Right lobe of liver (tissue), 6 donors: ENCODE data around the gene RPL3. TPM values are rescaled to one million over a fixed set of nuclear protein-coding genes. Genes with fewer than 3 reads are reported as not detected.

ENCODE experiments used
- ATAC-seq, 4 donors: fragments of 200-7000 bp; cut with Tn5 transposase; one replicate each; pipeline ENCODE4 v1.9.1; 2020; ENCODE audit warnings: mild to moderate bottlenecking in 4 of 4, moderate library complexity in 4 of 4
- DNase-seq, 3 donors: peaks; one replicate each; pipeline ENCODE4 v3.0.0-alpha.2; 2020
- H3K27ac ChIP-seq, 3 donors: fragments of 200-600 bp; one replicate each; pipeline ENCODE4 v1.8.0; 2022
- H3K27me3 ChIP-seq, 2 donors: fragments of 200-600 bp; one replicate each; pipeline ENCODE4 v1.8.0; 2022
- H3K36me3 ChIP-seq, 4 donors: fragments of 200-600 bp; sonication (generic) in 1 of 4; one replicate each; pipeline versions ENCODE4 v1.5.1 to v1.8.0; 2017 to 2022; ENCODE audit warnings: control low read depth in 1 of 4
- H3K4me1 ChIP-seq, 4 donors: fragments of 200-600 bp; sonication (generic) in 1 of 4; one replicate each; pipeline versions ENCODE4 v1.5.1 to v1.8.0; 2017 to 2022; ENCODE audit warnings: control low read depth in 1 of 4
- H3K4me3 ChIP-seq, 3 donors: fragments of 200-600 bp; one replicate each; pipeline ENCODE4 v1.8.0; 2022
- H3K9me3 ChIP-seq, 4 donors: fragments of 200-600 bp; sonication (generic) in 1 of 4; one replicate each; pipeline versions ENCODE4 v1.5.1 to v1.8.0; 2017 to 2022; ENCODE audit warnings: control low read depth in 1 of 4
- POLR2A ChIP-seq: fragments of 450-650 bp; IDR thresholded peaks from one replicate; pipeline ENCODE4 v1.6.1; 2017; ENCODE audit warnings: antibody characterized with exemption, mild to moderate bottlenecking
- WGBS: methylation state at CpG from one replicate; pipeline ENCODE4 v1.1.6; 2018; ENCODE audit warnings: low coverage, low lambda C conversion rate; ENCODE audit not compliant: insufficient coverage; ENCODE audit errors: missing lambda C conversion rate; 5-methylcytosine and 5-hydroxymethylcytosine counted together
- intact Hi-C, 2 donors: fragments of 100-400 bp; cut with DNase I; formaldehyde crosslinking; loops; one replicate each; pipeline versions ENCODE4 v1.11.2 to v1.14.1; 2022
- total RNA-seq, 6 experiments: library from RNA; depleted of rRNA in 2 of 6; stranded (reverse); fragments of >200 nt in 2 of 6; fragmentation: NEBNext Ultra II Directional in 3 of 6; extraction: Animal tissue kit (Norgen Biotek cat#: 25700) in 3 of 6; gene quantifications; one replicate each; pipeline versions ENCODE4 v1.1.0 to v1.2.4, GENCODE V29; 2016 to 2023
- TF ChIP-seq, protein P1 (sequence below), 4 donors: fragments of 200-600 bp in 3 of 4; fragments of 450-650 bp in 1 of 4; IDR thresholded peaks; one replicate each; pipeline versions ENCODE4 v1.5.1 to v1.8.0; 2016 to 2022; ENCODE audit warnings: antibody characterized with exemption in 4 of 4, mild to moderate bottlenecking in 2 of 4
- donor health status: DM: no; HTN: yes; CAD: no.
- donor health status: DM: no; HTN: no; CAD: no.
- donor health status: DM: no; HTN: no; CAD: no.
- donor health status: DM: no; HTN: yes; CAD: no.
- donor health status: DM: no; HTN: yes; CAD: no.

RPL3 gene
- total RNA-seq, 6 experiments from 2014 or later: 648 to 905 (median 743) TPM

GRCh38 chr22:39308614-39309363 lies 10.6 kb downstream of the RPL3 start:
- Histone ChIP-seq H3K27me3 (no peaks in the 10 kb centered on the region), H3K4me3 (no peak overlapping the region), H3K27ac (peak overlapping the region in 1 of 3 donors; percentile 33), H3K36me3 (peaks cover 5 to 24% (median 15%) of the 10 kb centered on the region in 4 donors), H3K9me3 (no peaks in the 10 kb centered on the region), H3K4me1 (peaks cover 0 to 20% (median 8%) of the 10 kb centered on the region in 4 donors)
- DNase-seq (peak in 1 of 3 donors; percentile 54), ATAC-seq (peak in 3 of 4 donors; percentile 8 to 16 (median 10))
- WGBS: 16% methylated on average over 15 of the region's 24 CpGs
- intact Hi-C loops: no loop called here
- no peak for TF ChIP-seq POLR2A
- TF ChIP-seq, protein P1, sequence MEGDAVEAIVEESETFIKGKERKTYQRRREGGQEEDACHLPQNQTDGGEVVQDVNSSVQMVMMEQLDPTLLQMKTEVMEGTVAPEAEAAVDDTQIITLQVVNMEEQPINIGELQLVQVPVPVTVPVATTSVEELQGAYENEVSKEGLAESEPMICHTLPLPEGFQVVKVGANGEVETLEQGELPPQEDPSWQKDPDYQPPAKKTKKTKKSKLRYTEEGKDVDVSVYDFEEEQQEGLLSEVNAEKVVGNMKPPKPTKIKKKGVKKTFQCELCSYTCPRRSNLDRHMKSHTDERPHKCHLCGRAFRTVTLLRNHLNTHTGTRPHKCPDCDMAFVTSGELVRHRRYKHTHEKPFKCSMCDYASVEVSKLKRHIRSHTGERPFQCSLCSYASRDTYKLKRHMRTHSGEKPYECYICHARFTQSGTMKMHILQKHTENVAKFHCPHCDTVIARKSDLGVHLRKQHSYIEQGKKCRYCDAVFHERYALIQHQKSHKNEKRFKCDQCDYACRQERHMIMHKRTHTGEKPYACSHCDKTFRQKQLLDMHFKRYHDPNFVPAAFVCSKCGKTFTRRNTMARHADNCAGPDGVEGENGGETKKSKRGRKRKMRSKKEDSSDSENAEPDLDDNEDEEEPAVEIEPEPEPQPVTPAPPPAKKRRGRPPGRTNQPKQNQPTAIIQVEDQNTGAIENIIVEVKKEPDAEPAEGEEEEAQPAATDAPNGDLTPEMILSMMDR (IDR thresholded peaks at IDR 0.05): no peak

DNA sequence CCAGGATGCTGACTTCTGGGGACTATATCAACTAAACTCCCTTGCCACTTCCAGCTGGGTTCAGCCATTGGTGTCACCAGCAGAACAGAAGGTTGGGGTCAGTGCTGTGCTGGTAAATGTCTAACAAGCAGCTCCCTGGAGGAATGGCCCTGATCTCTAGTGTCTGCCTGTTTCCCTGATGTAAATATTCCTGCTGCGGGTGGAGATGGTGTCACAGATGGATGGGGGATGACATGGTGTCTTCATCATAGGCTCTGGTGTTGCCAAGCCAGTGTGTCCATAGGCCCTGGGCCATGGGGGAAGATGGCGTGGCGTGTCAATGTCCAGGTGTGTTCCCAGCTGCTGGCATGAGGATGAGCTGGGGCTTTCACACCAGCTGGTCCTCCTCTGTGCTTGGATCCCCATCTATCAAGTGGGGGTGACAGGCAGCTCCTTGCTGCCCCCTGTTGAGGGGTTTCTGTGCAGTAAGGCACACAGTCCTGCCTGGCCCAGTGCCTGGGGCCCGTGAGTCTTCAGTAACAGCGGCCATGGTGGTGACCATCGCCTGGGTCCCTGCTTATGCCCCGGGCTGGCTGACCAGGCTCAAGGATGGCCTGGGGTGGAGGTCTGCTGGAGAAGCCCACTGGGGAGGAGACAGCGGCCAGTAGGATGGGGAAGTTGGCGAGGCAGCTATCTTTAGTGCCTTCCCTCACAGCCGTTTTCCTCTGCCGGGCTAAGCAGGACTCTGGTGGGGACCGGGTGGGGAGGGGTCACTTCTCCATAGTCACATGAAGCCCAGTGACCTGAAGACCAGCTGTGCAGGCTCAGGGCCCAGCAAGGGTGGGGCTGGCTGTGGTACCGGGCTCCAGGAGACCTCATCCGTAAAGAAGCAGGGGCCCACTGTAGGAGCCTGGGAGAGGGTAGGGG lies 12.7 kb downstream of the RPL3 start:
- DNase-seq (peak in 1 of 3 donors; percentile 47), ATAC-seq (peak in 1 of 4 donors; percentile 9)
- 75% methylated on average over 2 of the region's 14 CpGs for WGBS
- H3K27ac ChIP-seq: no peak overlapping the region
- H3K9me3 ChIP-seq: no peaks in the 10 kb centered on the region
- no peak overlapping the region for H3K4me3 ChIP-seq
- peaks cover 0 to 29% (median 15%) of the 10 kb centered on the region in 4 donors for H3K4me1 ChIP-seq
- H3K36me3 ChIP-seq: peaks cover 0 to 3% (median 1%) of the 10 kb centered on the region in 4 donors
- H3K27me3 ChIP-seq: no peaks in the 10 kb centered on the region
- TF ChIP-seq, protein P1 (IDR thresholded peaks at IDR 0.05): peak; percentile 28 to 39 (median 30)
- TF ChIP-seq POLR2A: no peak
- intact Hi-C loops: no loop called here

DNA sequence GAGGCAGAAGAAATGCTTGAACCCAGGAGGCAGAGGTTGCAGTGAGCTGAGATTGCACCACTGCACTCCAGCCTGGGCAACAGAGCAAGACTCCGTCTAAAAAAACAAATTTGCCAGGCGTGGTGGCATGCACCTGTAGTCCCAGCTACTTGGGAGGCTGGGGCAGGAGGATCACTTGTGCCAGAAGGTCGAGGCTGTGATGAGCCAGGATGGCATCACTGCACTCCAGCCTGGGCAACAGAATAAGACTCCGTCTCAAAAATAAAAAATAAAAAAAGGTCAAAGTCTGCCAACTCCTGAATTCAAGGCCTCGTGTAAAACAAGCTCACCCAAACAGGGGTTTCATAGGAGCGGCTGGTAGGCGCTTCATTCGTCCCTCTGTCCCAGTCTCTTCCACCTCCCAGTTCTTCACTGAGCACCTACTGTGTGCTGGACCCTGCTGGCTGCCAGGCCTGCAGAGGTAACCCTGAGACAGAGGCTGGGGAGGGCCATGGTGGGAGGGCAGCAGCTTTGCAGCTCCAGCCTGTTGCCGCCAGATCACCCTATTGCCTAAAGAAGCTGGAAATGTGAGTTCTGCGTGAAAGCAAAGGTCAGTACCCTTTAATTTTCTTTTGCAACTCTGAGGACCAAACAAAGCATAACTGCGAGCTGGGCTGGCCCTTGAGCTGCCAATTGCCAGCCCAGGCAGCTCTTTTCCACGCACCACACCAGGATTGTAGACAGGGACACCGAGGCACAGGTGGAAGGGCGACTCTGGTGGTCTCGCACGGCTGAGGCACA lies 15.3 kb downstream of the RPL3 start:
- intact Hi-C loops: no loop called here
- Histone ChIP-seq H3K9me3 (no peaks in the 10 kb centered on the region), H3K4me1 (peaks cover 0 to 51% (median 23%) of the 10 kb centered on the region in 4 donors), H3K27me3 (no peaks in the 10 kb centered on the region), H3K36me3 (no peaks in the 10 kb centered on the region), H3K4me3 (no peak overlapping the region), H3K27ac (peak overlapping the region in 2 of 3 donors; percentile 74 to 85)
- peak; percentile 54 to 71 (median 68) for ATAC-seq
- peak in 2 of 3 donors; percentile 26 to 80 for DNase-seq
- no peak for TF ChIP-seq POLR2A
- TF ChIP-seq, protein P1 (IDR thresholded peaks at IDR 0.05): no peak
- WGBS: 35% methylated on average over 10 of the region's 16 CpGs

GRCh38 chr22:39303358-39303757 lies 16.1 kb downstream of the RPL3 start:
- Histone ChIP-seq H3K36me3 (no peaks in the 10 kb centered on the region), H3K4me3 (no peak overlapping the region), H3K9me3 (no peaks in the 10 kb centered on the region), H3K4me1 (peaks cover 0 to 55% (median 24%) of the 10 kb centered on the region in 4 donors), H3K27ac (peak overlapping the region in 2 of 3 donors; percentile 74 to 85), H3K27me3 (no peaks in the 10 kb centered on the region)
- DNase-seq: peak; percentile 75 to 91 (median 84)
- TF ChIP-seq, protein P1 (IDR thresholded peaks at IDR 0.05): no peak
- intact Hi-C loops: no loop called here
- peak; percentile 46 to 76 (median 58) for ATAC-seq
- 27% methylated on average over 6 of the region's 11 CpGs for WGBS
